DND-41 (cell line): ENCODE measurements around the gene GLUD1.
"Not testable (repeated sequence)": the region's sequence is repeated elsewhere in the genome, so short reads cannot be mapped to it uniquely, and the experiment has no call there.

Source experiments
- EZH2 ChIP-seq: IDR thresholded peaks from 3 replicates; pipeline ENCODE4 v1.6.1; 2012; ENCODE audit warnings: borderline replicate concordance, low read depth, mild to moderate bottlenecking, moderate library complexity, low read length, inconsistent platforms; ENCODE audit not compliant: severe bottlenecking
- TF ChIP-seq, protein P1 (sequence below): IDR thresholded peaks from 2 replicates; pipeline ENCODE4 v1.5.1; 2012; ENCODE audit warnings: borderline replicate concordance, low read length, moderate library complexity, mild to moderate bottlenecking; ENCODE audit not compliant: poor library complexity, severe bottlenecking; ENCODE audit errors: extremely low read depth

DNA sequence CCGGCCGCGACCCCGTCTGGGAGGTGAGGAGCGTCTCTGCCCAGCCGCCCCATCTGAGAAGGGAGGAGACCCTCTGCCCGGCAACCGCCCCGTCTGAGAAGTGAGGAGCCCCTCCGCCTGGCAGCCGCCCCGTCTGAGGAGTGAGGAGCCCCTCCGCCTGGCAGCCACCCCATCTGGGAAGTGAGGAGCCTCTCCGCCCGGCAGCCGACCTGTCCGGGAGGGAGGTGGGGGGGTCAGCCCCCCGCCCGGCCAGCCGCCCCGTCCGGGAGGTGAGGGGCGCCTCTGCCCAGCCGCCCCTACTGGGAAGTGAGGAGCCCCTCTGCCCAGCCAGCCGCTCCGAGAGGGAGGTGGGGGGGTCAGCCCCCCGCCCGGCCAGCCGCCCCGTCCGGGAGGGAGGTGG lies 14.0 kb downstream of the GLUD1 start:
- TF ChIP-seq, protein P1, sequence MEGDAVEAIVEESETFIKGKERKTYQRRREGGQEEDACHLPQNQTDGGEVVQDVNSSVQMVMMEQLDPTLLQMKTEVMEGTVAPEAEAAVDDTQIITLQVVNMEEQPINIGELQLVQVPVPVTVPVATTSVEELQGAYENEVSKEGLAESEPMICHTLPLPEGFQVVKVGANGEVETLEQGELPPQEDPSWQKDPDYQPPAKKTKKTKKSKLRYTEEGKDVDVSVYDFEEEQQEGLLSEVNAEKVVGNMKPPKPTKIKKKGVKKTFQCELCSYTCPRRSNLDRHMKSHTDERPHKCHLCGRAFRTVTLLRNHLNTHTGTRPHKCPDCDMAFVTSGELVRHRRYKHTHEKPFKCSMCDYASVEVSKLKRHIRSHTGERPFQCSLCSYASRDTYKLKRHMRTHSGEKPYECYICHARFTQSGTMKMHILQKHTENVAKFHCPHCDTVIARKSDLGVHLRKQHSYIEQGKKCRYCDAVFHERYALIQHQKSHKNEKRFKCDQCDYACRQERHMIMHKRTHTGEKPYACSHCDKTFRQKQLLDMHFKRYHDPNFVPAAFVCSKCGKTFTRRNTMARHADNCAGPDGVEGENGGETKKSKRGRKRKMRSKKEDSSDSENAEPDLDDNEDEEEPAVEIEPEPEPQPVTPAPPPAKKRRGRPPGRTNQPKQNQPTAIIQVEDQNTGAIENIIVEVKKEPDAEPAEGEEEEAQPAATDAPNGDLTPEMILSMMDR = not testable (repeated sequence)
- not testable (repeated sequence) for TF ChIP-seq EZH2
